GM21381 (cell line): ENCODE data around the gene TNRC18.
"Not testable (repeated sequence)": the region's sequence is repeated elsewhere in the genome, so short reads cannot be mapped to it uniquely, and the experiment has no call there.

Source experiments
- ATAC-seq: cut with Tn5 transposase; IDR thresholded peaks from one replicate; pipeline ENCODE4 v1.9.1; 2021; ENCODE audit warnings: mild to moderate bottlenecking, moderate library complexity; ENCODE audit not compliant: unreplicated experiment

TNRC18 gene

GRCh38 chr7:5381071-5381772 lies 42.4 kb downstream of the TNRC18 start:
- ATAC-seq, result no peak

- ATAC-seq, result no peak
These were observed 43.1 kb downstream of the TNRC18 start for GRCh38 chr7:5380350-5381070.

- no peak for ATAC-seq
These were observed 44.1 kb downstream of the TNRC18 start for GRCh38 chr7:5379546-5379945.

- ATAC-seq, result no peak
These were observed 45.8 kb downstream of the TNRC18 start for GRCh38 chr7:5377816-5378215.

- no peak for ATAC-seq
These were observed 46.4 kb downstream of the TNRC18 start for GRCh38 chr7:5377279-5377678.

- ATAC-seq, result no peak
These were observed 47.7 kb downstream of the TNRC18 start for GRCh38 chr7:5375925-5376324.

DNA sequence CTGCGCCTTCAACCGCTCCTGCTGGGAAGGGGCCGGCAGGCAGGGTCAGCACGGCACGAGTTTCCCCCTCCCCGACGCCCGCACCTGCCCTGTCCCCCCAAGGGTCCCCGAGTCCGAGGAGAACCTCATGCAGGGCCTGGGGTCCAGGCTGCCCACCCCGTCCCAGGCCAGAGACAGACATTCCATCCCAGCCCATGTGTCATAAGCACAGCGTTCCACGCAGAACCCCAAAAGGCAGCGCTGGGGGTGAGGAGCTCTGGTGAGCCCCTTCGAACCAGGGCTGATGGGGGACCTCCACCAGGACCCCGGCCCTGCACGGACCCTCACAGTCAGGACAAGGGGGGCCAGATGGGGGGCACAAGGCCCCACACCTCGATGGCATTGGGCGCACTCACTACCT lies 49.2 kb downstream of the TNRC18 start:
- no peak for ATAC-seq

DNA sequence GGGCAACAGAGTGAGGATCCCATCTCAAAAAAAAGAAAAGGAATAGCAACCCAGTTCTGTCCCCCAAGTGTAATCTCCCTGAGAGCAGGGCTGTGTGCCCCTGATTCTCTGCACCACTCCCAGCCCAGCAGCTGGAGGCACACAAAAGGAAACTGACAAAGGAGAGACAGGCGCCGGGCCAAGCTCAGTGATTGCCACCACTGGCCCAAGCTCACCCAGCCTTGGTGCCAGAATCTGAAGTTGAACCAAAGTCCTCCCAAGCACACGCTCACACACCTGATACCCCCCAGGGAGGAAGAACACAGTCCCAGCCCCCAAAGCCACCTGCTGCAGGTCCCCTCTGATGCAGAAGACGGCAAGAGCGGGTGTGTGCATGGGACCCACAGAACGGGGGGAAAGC lies 50.3 kb downstream of the TNRC18 start:
- no peak for ATAC-seq

DNA sequence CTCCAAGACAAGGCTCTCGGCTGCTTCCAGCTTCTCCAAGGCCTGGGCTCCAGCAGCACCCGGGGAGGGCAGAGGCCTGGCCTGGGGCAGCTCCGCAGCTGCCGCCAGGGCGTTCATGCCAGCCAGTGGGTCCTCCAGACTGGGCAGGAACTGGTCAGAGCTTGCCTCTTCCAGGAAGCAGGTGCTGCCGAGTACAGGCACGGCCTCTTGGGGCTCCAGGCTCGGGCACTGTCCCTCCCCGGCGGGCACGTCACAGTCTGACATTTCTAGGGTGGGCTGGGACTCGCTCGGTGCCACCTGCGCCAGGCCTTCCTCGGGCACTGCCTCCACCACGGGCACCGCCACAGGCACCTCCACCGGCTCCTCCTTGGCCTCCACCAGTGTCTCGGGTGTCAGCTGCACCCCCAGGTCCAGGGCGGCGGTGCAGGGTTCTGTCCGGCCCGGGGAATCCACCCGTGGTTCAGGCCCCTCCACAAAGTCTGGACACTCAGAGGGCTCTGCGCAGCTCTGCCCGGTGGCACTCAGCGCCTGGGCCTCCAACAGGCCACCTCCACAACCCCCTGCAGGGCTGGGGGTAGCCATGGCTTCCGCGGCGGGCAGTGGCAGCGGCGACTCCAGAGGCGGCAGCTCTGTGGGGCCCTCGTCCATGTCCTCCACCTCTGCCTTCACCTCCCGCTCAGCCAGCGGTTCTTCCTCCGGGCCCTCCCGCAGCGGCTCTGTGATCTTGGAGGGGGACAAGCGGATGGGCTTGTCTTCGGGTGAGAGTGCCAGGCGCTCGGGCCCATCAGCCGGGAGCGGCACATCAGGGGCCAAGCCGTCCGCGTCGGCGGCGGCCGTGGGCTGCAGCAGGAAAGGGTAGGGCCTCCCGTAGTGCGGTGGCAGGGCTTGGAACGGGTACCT lies 52.9 kb downstream of the TNRC18 start:
- ATAC-seq, result no peak

DNA sequence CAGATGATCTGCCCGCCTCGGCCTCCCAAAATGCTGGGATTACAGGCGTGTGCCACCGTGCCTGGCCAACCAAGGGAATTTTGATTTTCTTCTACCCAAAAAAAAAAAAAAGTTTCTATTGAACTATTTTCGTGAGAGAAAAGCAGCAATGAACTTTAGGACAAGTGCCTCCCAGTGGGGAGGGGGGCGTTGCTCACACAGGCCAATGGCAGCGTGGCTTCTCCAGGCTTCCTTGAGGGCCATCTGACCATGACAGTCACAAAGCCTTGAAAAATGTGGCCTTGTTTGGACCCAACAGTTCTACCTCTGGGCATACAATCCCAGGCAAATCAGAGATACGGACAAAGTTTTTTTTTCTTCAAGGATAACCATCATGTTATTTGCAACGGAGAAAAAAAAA lies 56.0 kb downstream of the TNRC18 start:
- no peak for ATAC-seq

DNA sequence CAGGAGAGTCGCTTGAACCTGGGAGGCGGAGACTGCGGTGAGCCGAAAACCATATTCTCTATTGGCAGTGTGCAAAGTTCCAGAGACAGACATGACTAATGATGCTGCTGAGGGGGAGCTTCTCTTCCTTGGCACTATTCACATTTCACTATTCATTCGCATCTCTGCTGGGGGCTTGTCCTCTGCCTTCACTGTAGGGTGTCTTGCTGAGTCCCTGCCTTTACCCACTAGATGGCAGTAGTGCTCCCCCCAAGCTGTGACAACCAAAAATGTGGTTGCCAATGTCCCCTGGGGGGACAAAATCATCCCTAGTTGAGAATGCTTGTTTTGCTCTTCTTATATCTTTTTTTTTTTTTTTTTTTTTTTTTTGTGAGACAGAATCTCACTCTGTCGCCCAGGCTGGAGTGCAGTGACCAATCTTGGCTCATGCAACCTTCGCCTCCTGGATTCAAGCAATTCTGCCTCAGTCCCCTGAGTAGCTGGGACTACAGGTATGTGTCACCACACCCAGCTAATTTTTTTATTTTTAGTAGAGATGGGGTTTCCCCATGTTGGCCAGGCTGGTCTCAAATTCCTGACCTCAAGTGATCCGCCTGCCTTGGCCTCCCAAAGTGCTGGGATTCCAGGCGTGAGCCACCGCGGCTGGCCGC lies 57.5 kb downstream of the TNRC18 start:
- ATAC-seq, result not testable (repeated sequence)

GRCh38 chr7:5363729-5364128 lies 59.9 kb downstream of the TNRC18 start:
- ATAC-seq, result no peak

GRCh38 chr7:5362466-5362865 lies 61.2 kb downstream of the TNRC18 start:
- ATAC-seq, result no peak

GRCh38 chr7:5361446-5362127 lies 62.0 kb downstream of the TNRC18 start:
- no peak for ATAC-seq

DNA sequence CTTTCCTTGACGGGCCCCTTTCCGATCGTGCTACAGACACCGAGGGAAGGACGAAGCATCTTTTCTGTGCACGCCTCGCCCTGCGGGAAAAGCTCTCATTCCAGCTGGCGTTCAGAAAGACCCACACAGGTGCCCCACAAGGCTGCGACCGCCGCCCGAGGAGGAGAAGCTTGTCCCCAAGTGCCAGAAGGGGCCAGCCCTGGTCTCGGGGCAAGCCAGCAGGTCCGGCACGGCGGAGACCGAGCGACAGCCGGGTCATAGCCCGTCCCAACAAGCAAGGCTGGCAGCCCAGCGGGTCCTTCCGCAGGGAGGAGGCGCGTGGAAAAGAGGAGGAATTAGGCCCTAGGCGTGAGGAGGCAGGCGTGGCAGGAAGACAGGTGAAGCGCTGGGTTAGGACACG lies 62.7 kb downstream of the TNRC18 start:
- ATAC-seq, result no peak

- no peak for ATAC-seq
These were observed 63.2 kb downstream of the TNRC18 start for GRCh38 chr7:5360451-5360850.

DNA sequence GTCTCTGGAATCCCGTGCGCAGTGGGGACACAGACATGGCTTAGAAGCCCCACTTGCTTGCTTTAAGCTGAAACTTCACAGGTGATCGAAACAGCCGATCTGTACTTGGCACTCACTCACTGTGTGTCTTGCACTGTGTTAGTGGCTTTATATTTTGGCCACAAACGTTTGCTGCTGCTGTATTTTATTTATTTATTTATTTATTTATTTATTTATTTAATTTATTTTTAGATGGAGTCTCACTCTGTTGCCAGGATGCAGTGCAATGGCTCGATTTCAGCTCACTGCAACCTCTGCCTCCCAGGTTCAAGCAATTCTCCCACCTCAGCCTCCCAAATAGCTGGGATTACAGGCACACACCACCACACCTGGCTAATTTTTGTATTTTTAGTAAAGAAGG lies 63.6 kb downstream of the TNRC18 start:
- not testable (repeated sequence) for ATAC-seq

DNA sequence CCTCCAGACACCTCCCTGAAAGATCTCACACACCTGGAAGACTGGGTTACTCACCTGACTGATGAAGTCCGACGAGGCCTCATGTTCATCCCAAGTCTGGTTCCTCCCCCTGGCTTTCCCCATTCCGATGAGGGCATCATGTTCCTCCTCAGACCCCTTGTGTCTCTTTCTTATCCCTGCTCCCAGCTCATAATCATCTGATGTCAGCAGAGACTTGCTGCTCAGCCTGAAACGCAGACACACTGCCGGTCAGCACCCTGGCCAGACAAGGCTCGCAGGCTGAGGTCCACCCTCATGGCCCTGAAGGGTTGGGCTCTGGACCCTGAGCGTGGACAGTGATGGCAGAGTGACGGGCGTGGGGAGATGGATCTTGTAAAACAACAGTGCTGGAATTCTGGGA lies 64.3 kb downstream of the TNRC18 start:
- no peak for ATAC-seq

DNA sequence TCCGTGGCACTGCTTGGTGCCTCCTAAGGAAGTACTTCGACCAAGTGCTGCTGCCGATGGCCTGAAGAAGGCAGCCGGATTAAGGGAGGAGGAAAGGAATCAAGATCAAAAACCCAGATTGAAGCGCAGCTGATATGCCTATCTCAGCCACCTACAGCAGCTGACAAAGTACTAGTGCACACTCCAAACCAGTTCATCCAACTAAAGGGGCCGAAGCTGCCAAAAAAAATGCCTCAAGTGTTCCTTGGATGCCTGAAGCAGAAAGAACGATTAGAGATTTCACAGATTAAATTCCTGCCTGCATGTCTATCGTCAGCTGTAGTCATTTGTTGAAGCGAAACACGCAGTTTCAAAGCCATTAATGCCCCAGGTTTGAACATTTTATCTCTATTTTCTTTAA lies 65.7 kb downstream of the TNRC18 start:
- no peak for ATAC-seq

- ATAC-seq, result no peak
These were observed 66.9 kb downstream of the TNRC18 start for GRCh38 chr7:5356751-5357119.
